Esophagus mucosa (tissue), 1 donor: ENCODE data around the gene TTC6. TPM values are rescaled to one million over a fixed set of nuclear protein-coding genes. Genes with fewer than 3 reads are reported as not detected.

ENCODE experiments used
- ATAC-seq: fragments of 200-7000 bp; cut with Tn5 transposase; one replicate; pipeline ENCODE4 v1.9.1; 2020
- total RNA-seq: library from RNA; stranded (reverse); gene quantifications from one replicate; pipeline ENCODE4 v1.2.4, GENCODE V29; 2023
- donor health status: DM: yes; HTN: yes; CAD: no.

Gene TTC6
- total RNA-seq, 1 donor from 2014 or later, result 1.3 TPM

GRCh38 chr14:37598747-37599506, 3.5 kb downstream of the TTC6 start:
- ATAC-seq, result no peak

- no peak for ATAC-seq
Observed at GRCh38 chr14:37599507-37600368, 4.3 kb downstream of the TTC6 start.

GRCh38 chr14:37600880-37601741, 5.7 kb downstream of the TTC6 start:
- ATAC-seq, result no peak

- no peak for ATAC-seq
Observed at GRCh38 chr14:37601865-37602264, 6.4 kb downstream of the TTC6 start.

DNA sequence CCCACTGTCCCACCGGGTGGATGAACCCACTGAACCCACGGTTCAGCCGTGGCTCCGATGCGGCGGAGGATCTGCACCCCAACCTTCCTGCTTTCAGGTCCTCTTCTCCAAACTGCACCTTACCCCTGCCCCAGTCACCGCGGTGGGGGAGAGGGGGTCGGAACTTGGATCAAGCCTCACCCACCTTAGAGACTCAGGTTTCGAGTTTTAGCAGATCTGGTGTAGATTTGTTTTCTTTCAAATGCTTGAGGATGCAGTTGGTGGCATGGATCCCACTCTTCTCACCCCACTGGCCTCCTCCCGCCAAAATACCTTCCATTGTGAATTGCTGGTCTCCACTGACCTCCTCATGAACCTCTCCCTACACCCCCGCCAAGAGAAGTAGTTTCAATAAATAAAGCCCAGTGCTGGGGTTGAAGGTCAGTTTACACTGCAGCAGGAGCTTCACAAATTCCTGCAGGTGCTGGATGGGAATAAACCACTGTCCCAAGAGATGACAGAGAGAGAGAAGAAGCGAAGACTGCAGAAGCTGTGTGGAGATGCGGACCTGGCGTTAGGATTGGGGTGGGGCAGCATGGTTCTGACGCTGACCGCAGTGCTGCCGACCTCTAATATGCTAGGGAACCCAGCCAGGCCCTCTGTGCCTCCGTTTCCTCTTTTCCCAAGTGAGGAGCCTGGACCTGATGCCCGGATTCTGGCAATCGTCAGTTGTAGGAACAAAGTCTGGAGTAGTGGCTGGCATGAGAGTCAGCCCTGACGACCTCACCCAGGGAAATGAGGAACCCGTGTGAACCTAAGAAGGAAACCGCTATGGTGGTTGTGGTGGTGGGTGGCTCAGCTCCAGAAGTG, 7.4 kb downstream of the TTC6 start:
- no peak for ATAC-seq

GRCh38 chr14:37603688-37604251, 8.3 kb downstream of the TTC6 start:
- no peak for ATAC-seq

- ATAC-seq, result no peak
Observed at GRCh38 chr14:37606678-37607077, 11.2 kb downstream of the TTC6 start.

DNA sequence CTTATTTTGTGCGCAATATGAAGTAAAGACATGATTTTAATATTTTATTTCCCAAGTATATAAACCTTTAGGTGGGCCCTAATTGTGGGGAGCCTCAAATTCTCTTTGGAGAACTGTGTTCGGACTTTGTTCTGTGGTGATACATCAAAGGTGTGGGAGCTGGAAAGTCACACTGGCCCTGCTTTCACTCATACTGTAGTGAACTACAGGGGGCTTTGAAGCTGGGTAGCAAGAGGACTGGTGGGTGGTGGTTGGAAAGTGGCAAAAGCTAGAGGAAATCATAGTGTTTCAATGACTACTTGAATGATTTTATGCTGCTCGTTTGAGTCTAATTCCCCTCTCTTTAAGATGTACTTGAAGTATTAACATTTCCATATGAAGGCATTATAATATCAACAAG, 13.2 kb downstream of the TTC6 start:
- ATAC-seq, result no peak

DNA sequence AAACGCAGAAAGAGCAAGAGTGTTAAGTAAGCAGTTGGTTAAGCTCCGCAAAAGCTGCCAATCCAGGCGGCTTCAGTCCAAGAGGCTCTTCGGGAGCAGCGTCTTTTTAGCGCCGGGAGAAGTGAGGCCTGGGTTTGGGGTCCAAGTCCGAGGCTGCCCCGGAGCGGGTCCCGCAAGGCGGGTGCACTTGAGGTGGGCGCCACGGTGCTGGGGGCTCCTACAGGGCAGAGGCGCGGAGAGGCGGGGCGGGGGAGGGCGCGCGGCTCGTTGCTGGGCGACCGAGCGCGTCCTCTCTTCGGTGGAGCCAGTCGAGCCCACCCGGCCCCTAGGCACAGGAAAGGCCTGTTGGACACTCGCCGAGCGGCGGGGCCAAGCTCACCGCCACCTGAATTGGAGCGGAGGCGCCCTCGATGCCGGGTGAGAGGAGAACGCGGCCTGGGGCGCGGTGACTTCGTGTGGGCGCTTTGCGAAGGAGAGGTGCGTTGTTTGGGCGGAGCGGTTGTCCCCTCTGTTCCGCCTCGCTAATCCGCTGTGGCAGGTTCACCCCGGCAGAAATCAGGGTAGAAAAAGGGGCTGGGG, 15.6 kb downstream of the TTC6 start:
- ATAC-seq, result no peak

DNA sequence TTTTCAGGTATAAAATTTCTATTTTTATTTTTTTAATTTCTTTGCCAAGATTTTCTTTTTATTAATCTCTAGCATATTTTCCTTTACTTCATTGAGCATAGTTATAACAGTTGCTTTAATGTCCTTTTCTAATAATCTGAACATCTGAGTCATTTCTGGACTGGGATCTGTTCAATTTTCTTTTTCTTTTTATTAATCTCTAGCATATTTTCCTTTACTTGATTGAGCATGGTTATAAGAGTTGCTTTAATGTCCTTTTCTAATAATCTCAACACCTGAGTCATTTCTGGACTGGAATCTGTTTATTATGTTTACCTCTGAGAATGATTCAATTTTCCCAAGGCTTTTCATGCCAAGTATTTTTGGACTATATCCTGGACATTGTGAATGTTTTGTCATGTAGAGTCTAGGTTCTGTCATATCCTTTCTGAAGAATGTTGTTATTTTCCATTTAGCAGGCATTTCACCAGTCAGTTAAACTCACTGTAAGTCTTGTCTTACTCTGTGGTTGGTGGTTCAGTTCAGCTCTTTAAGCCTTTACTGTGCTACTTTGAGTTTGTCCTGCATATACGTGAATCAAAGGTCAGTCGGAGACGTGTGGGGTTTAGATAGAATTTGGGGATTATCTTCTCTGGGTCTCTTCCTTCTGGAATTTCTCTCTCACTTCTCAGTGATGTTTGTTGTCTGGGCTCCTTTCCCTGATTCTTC, 20.3 kb downstream of the TTC6 start:
- ATAC-seq, result no peak

DNA sequence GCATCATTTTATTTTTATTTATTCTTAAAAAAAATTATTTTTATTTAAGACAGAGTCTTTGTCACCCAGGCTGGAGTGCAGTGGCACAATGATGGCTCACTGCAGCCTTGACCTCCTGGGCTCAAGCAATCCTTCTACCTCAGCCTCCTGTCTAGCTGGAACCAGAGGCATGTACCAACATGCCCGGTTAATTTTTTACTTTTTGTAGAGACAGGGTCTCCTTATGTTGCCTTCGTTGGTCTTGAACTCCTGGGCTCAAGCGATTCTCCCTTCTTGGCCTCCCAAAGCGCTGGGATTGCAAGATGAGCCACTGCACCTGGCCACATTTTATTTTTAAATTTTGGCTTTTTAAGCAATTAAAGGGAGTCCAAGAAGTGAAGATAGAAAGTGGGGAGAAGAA, 21.4 kb downstream of the TTC6 start:
- no peak for ATAC-seq

- ATAC-seq, result no peak
Observed at GRCh38 chr14:37617864-37618365, 22.5 kb downstream of the TTC6 start.

GRCh38 chr14:37618498-37619028, 23.1 kb downstream of the TTC6 start:
- ATAC-seq, result no peak

DNA sequence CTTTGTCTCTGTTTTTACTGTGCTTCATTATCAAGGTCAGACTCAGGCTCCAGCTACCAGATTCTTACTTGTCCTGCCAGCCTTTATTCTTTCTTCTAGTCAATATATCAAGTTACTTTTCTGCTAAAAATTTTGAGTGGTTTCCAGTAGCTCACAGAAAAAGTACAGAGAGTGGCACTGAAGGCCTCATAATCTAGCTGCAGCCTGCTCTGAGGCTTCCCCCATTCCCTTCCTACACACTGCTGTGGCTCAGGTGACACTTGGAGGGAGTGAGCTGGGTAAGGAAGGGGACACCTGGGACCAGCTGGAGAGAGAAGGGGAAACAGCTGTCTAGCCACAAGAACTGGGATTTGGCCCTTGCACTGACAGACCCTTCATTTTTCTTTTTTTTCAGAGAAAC, 25.4 kb downstream of the TTC6 start:
- ATAC-seq, result no peak

DNA sequence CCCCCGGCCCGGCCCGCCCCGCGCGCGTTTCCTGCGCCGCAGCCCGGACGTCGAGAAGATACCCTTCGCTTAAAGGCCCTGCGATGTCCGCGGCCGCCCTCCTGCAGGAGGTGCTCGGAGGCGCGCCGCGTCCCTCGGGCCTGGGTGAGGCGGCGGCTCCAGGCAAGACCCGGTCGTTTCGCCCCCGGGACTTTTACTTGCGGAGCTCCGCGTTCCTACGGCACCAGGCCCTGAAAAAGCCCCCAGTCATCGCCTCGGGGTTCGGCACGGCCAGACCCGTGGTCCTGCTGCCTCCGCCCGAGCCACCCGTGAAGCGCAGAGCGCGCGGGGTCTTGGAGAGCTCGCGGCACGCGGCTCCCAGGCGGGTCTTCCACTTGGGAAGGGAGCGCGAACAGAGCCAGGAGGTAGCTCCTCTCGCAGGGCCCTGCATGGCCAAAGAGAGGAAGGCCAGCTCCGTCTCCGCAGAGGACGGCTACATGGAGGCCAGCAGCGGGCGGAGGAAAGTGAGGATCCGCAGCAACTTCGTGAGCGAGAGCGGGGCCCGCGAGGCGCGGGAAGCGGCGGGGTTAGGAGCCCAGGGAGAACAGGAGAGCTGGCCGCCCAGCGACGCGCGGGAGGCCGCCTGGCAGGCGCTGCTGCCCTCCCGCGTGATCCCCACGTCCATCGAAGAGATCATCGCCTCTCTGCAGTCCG, 26.9 kb downstream of the TTC6 start:
- ATAC-seq, result no peak

DNA sequence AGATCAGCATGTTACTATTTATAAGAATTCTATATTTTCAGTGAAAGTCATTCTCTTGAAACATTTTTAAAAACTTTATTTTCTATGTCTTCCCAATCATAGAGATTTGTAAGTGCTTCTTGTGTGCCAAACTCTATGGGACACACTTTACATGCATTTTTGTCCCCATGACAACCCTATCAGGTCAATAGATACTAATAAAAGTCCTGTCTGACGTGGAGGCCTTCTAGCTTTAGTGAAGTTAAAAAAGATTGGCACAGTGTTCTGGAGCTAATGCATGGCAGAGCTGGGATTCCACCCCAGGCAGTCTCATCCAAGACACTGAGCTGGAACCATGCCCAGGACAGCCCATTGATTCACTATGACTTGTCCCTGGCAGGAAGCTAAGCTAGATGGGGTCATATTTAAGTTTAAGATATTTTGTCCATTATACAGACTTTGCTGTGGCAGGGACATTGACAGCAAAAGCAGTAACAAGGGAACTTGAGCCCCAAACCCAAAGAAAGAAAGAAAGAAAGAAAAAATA, 28.1 kb downstream of the TTC6 start:
- peak; percentile 92 for ATAC-seq

DNA sequence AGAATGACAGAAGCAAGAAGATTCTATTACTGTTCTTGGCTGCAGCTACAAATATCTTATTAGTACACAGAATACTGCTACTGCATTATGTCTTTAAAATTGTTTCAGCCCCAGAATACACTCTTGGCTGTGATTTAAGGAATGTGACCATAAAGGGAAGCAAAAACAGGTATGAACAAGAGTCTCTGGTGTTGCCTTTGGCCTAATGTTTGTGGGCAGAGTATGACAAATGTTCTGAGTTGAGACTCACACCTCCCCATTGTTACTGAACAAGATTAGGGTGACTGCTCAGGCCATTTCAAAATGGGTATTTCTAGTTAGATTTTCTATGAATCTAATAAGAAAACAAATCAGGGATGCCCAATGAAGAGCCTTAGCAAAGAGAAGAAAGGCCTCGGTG, 28.5 kb downstream of the TTC6 start:
- ATAC-seq, result peak; percentile 96

GRCh38 chr14:37625597-37626595, 30.5 kb downstream of the TTC6 start:
- ATAC-seq, result no peak
